ENCODE results near the gene USF2. TPM values are rescaled to one million over a fixed set of nuclear protein-coding genes. Genes with fewer than 3 reads are reported as not detected.

The USF2 gene
- total RNA-seq, 4 donors from 2014 or later, result 118 to 169 (median 143) TPM

DNA sequence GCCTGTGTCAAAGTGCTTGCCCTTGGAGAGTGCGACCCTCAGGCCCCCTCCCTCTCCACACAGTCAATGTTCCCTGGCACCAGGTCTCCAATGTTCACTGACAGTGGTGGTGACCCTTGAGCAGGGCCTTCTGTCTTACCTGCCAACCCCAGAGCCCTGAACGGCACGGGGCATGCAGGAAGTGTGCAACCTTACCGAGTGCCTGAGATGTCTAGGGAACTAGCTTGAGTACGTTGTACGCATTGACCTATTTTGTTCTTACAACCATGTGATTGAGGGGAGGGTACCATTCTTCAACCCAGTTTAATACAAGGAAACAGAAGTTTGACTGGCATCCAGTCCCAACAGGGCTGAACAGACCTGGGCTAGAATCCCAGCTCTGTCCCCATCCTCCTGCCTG lies 36.4 kb downstream of the USF2 start:
- intact Hi-C loops (cut with DNase I; ENCODE audit: low total_unique reads) (no loop called here), in situ Hi-C loops (cut with MboI; ENCODE audit: low sequenced_read_pairs in 4 of 4) (no loop called here)
- Histone ChIP-seq H3K27ac (no peak overlapping the region), H3K27me3 (peaks cover 6 to 14% (median 12%) of the 10 kb centered on the region in 3 donors), H3K4me3 (no peak overlapping the region), H3K4me1 (no peaks in the 10 kb centered on the region), H3K9me3 (no peaks in the 10 kb centered on the region), H3K36me3 (no peaks in the 10 kb centered on the region)
- TF ChIP-seq POLR2A (IDR thresholded peaks at IDR 0.05), result no peak
- TF ChIP-seq, protein P1, sequence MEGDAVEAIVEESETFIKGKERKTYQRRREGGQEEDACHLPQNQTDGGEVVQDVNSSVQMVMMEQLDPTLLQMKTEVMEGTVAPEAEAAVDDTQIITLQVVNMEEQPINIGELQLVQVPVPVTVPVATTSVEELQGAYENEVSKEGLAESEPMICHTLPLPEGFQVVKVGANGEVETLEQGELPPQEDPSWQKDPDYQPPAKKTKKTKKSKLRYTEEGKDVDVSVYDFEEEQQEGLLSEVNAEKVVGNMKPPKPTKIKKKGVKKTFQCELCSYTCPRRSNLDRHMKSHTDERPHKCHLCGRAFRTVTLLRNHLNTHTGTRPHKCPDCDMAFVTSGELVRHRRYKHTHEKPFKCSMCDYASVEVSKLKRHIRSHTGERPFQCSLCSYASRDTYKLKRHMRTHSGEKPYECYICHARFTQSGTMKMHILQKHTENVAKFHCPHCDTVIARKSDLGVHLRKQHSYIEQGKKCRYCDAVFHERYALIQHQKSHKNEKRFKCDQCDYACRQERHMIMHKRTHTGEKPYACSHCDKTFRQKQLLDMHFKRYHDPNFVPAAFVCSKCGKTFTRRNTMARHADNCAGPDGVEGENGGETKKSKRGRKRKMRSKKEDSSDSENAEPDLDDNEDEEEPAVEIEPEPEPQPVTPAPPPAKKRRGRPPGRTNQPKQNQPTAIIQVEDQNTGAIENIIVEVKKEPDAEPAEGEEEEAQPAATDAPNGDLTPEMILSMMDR (IDR thresholded peaks at IDR 0.05 in 4 of 5, conservative IDR thresholded peaks at IDR 0.05 in 1 of 5), result no peak
- no peak for DNase-seq
- no peak for ATAC-seq

DNA sequence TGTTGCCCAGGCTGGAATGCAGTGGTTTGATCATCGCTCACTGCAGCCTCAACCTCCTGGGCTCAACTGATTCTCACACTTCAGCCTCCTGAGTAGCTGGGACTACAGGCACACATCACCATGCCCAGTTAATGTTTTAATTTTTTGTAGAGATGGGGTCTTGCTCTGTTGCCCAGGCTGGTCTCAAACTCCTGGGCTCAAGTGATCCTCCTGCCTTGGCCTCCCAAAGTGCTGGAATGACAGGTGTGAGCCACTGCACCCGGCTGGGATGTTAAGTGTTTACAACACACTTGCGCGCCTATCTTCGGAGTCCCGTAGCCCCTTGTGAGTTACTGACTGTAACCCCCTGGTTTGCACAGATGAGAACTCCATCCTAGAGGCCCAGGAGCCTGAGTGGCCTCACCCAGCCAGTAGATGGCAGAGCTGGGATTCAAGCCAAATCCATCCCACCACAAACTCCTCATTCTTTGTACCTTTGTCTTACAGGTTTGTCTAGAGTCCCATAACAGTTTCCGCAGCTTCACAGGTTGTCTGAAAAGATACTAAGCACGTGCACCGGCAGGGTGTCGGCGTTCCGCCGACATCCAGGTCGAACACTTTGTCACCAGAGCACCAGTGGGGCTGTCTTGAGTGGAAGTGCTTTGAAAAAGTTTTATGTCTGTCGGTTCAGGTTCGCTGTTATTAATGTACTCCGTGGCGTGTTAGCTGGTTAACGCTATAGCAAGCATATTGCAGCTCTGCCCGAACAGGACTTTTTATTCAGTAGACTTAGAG lies 37.9 kb downstream of the USF2 start:
- ATAC-seq (no peak), DNase-seq (no peak)
- in situ Hi-C loops (cut with MboI; ENCODE audit: low sequenced_read_pairs in 4 of 4) (no loop called here), intact Hi-C loops (cut with DNase I; ENCODE audit: low total_unique reads) (no loop called here)
- Histone ChIP-seq H3K36me3 (no peaks in the 10 kb centered on the region), H3K27ac (no peak overlapping the region), H3K4me1 (no peaks in the 10 kb centered on the region), H3K9me3 (no peaks in the 10 kb centered on the region), H3K4me3 (no peak overlapping the region), H3K27me3 (peaks cover 6 to 7% (median 6%) of the 10 kb centered on the region in 3 donors)
- TF ChIP-seq, protein P1 (IDR thresholded peaks at IDR 0.05 in 4 of 5, conservative IDR thresholded peaks at IDR 0.05 in 1 of 5), result no peak
- no peak for TF ChIP-seq POLR2A (IDR thresholded peaks at IDR 0.05)

GRCh38 chr19:35307931-35308330 lies 39.2 kb downstream of the USF2 start:
- Histone ChIP-seq H3K27ac (no peak overlapping the region), H3K27me3 (peaks cover 0 to 6% (median 3%) of the 10 kb centered on the region in 3 donors), H3K4me1 (no peaks in the 10 kb centered on the region), H3K36me3 (no peaks in the 10 kb centered on the region), H3K4me3 (no peak overlapping the region), H3K9me3 (no peaks in the 10 kb centered on the region)
- in situ Hi-C loops (cut with MboI; ENCODE audit: low sequenced_read_pairs in 4 of 4) (no loop called here), intact Hi-C loops (cut with DNase I; ENCODE audit: low total_unique reads) (no loop called here)
- TF ChIP-seq POLR2A (IDR thresholded peaks at IDR 0.05), result no peak
- TF ChIP-seq, protein P1 (IDR thresholded peaks at IDR 0.05 in 4 of 5, conservative IDR thresholded peaks at IDR 0.05 in 1 of 5), result no peak
- no peak for DNase-seq
- no peak for ATAC-seq

DNA sequence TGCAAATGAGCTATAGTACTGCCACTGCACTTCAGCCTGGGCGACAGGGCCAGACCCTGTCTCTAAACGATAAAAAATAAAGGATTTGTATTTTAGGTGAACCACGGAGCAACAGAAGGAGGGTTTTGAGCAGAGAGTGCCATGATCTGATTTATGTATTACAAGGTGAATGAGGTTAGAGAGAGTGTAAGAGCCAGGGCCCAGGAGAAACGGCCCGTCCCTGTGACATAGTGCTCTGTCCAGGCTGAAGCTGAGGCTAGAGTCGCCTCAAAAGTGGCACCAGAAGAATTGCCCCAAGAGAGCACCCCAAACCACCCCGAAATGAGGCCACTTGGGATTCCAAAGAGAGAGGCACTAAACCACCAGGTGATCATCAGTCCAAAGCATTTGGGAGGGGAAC lies 40.1 kb downstream of the USF2 start:
- intact Hi-C loops (cut with DNase I; ENCODE audit: low total_unique reads), result no loop called here
- no peak for TF ChIP-seq POLR2A (IDR thresholded peaks at IDR 0.05)
- TF ChIP-seq, protein P1 (IDR thresholded peaks at IDR 0.05 in 4 of 5, conservative IDR thresholded peaks at IDR 0.05 in 1 of 5), result no peak
- Histone ChIP-seq H3K9me3 (no peaks in the 10 kb centered on the region), H3K27ac (no peak overlapping the region), H3K27me3 (peaks cover 0 to 6% (median under 1%) of the 10 kb centered on the region in 3 donors), H3K4me1 (no peaks in the 10 kb centered on the region), H3K4me3 (no peak overlapping the region), H3K36me3 (no peaks in the 10 kb centered on the region)
- ATAC-seq, result no peak
- no peak for DNase-seq
- in situ Hi-C loops (cut with MboI; ENCODE audit: low sequenced_read_pairs in 4 of 4), result no loop called here

All from gastrocnemius medialis (tissue), 4 donors.